CD4-positive, alpha-beta T cell treated with Interleukin-21 for 1 hour (primary cell): Measurements from ENCODE around the gene THAP2.

Source experiments
- DNase-seq: peaks from one replicate; pipeline ENCODE4 v3.0.0-alpha.2; 2020

The THAP2 gene

DNA sequence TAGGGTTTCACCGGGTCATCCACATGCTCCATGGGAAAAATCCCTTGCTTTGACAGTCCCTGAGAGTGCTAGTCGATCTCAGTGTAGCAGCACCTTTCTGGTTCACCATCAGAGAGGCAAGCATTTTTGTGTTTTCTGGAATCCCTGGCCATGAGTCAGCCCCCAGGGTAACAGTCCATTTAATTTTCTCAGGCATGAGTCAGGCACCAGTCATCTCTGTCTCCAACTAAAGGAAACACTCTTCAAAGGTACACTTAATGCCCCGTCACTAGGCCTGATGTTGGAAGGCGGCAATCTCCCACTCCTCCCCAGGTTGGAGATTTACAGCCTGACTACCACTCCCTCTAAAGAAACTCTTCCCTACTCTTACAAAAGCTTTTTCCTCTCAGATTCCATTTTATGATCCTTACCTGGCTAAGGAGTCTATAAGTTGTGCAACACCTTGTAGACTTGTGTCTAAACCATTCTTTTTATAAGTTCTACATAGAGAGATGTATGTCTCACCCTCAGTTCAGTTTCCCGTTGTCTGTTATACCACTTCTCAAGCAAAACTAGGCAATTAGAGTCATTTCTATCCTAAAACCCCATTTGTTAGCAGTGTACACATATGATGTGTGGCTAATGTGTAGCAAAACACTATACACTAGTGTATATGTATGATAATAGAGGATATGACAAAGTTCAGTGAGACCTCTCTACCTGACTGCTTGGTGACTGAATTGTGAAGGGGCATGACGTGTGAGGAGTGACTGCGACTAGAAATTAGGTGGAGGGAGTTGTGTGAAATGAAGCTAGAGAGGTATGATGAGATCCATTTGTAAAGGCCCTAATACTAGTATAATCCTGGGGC lies 46.4 kb downstream of the THAP2 start:
- DNase-seq: no peak

DNA sequence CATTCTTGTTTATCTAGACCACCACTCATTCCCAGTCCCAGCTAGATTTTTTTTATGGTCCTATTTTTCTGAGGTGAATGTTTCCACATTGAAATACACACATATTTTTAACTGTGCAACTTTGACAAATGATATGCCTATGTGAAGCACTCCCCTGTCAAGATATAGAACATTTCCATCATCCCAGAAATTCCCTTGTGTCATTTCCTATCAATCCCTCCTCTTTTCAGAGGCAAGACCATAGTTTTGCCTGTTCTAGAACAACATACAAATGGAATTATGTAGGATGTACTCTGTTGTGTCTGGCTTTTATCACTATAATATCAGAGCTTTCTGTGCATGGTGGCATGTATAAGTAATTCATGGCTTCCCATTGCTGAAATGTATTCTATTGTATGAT lies 54.5 kb downstream of the THAP2 start:
- DNase-seq: no peak

- DNase-seq: no peak
Observed at GRCh38 chr12:71719647-71720370, 55.7 kb downstream of the THAP2 start.

DNA sequence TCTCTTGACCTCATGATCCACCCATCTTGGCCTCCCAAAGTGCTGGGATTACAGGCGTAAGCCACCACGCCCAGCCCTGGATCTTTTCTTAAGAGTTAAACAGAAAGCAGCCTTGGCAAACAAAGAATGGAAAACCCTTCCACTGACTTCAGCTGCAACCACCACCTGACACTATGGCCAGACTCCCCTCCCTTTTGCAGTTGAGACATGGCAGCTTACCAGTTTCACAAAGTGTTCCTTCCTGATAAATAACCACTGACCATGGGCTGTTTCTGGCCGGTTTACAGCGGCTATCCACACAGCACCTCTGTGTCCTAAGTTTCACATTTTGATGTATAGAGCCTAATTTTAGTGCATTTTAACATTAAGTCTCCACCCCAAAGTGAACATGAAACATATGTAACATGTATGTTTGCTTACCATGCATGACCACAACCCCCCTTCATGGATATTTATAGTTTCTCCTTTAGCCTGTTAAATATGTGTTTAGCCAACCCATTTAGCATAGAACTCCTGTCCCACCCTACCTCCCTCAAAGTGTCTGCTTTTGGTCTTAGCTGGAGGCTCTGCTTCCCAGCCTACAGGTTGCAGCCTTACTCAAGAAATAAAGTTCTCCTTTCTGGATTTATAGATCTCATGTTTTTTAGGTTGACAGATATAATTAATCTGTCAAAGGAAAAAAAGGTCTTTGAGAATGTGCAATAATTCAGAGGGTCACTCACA lies 57.8 kb downstream of the THAP2 start:
- DNase-seq: no peak

GRCh38 chr12:71725011-71725410 lies 60.9 kb downstream of the THAP2 start:
- DNase-seq: no peak

DNA sequence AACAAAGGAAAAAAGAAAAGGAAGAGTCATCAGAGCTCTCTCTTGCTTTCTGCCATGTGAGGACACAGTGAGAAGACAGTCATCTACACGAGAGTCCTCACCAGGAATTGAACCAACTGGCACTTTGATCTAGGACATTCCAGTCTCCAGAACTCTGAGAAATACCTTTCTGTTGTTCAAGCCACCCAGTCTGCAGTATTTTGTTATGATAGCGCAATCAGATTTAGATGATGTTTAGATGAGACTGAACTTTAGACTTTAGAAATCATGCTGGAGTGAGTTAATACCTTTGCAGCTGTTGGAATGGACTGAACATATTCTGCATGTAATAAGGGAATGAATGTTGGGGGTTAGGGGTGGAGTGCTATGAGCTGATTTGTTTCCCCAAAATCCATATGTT lies 62.4 kb downstream of the THAP2 start:
- no peak for DNase-seq

DNA sequence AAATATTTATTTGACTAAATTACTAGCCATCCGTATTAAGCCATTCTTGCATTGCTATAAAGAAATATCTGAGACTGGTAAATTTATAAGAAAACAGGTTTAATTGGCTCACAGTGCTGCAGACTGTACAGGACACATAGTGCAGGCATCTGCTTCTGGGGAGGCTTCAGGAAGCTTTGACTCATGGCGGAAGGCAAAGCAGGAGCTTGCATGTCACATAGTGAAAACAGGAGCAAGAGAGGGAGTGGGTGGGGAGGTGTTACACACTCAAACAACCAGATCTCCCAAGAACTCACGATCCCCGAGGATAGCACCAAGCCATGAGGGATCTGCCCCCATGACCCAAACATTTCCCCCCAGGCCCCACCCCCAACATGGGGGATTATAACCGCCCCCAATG lies 63.9 kb downstream of the THAP2 start:
- no peak for DNase-seq
